Hematopoietic multipotent progenitor cell treated with erythropoietin and hydrocortisone succinate and interleukin-3 and kit ligand, for 4 days (in vitro differentiated cells): Measurements from ENCODE around the gene DBN1.

Source experiments
- DNase-seq: peaks from one replicate; pipeline ENCODE4 v3.0.0-alpha.2; 2015

DBN1 gene

GRCh38 chr5:177455036-177455660 is 18.3 kb downstream of the DBN1 start:
- peak; percentile 87 for DNase-seq

GRCh38 chr5:177454397-177455035 is 18.9 kb downstream of the DBN1 start:
- DNase-seq = peak; percentile 95

GRCh38 chr5:177453852-177454396 is 19.5 kb downstream of the DBN1 start:
- DNase-seq = peak; percentile 49

GRCh38 chr5:177452688-177453638 is 20.5 kb downstream of the DBN1 start:
- DNase-seq = no peak

GRCh38 chr5:177450667-177451424 is 22.6 kb downstream of the DBN1 start:
- no peak for DNase-seq

GRCh38 chr5:177449140-177450061 is 24.0 kb downstream of the DBN1 start:
- no peak for DNase-seq

GRCh38 chr5:177448244-177448950 is 25.0 kb downstream of the DBN1 start:
- DNase-seq = no peak

GRCh38 chr5:177447611-177448243 is 25.7 kb downstream of the DBN1 start:
- peak; percentile 59 for DNase-seq

- peak; percentile 77 for DNase-seq
These were observed 26.3 kb downstream of the DBN1 start for GRCh38 chr5:177447066-177447610.

- peak; percentile 83 for DNase-seq
These were observed 27.0 kb downstream of the DBN1 start, which contains the start of gene PRR7 for GRCh38 chr5:177446200-177447065. PRR7 (plus strand) TSS chr5:177446814; CDS start chr5:177455068, 8,254 bp downstream.

- DNase-seq = no peak
These were observed 27.6 kb downstream of the DBN1 start for GRCh38 chr5:177445917-177446199.

GRCh38 chr5:177445052-177445916 is 28.1 kb downstream of the DBN1 start:
- DNase-seq = no peak

GRCh38 chr5:177444106-177445051 is 29.1 kb downstream of the DBN1 start:
- DNase-seq = no peak

- DNase-seq = no peak
These were observed 30.1 kb downstream of the DBN1 start for GRCh38 chr5:177443144-177443983.

GRCh38 chr5:177442066-177442826 is 31.2 kb downstream of the DBN1 start:
- DNase-seq = no peak
